PFSK-1 (cell line): Measurements from ENCODE around the gene CASKIN2.

Experiments
- FOXP2 ChIP-seq: optimal IDR thresholded peaks from 2 replicates; pipeline ENCODE3; 2011; ENCODE audit warnings: borderline replicate concordance, control low read depth, inconsistent platforms; ENCODE audit not compliant: insufficient read depth; ENCODE audit errors: extremely low read length, extremely low read depth
- POLR2AphosphoS5 ChIP-seq: IDR thresholded peaks from 2 replicates; pipeline ENCODE4 v1.6.1; 2012; ENCODE audit warnings: low read depth, mild to moderate bottlenecking, control low read depth, low read length, moderate library complexity
- REST ChIP-seq, 2 experiments: IDR thresholded peaks; 2 replicates each; pipeline versions ENCODE4 v1.6.1 to v1.8.0; 2011 to 2012; ENCODE audit warnings: low read depth in 2 of 2, low read length in 2 of 2, control low read depth in 1 of 2, inconsistent platforms in 1 of 2, mild to moderate bottlenecking in 1 of 2, moderate library complexity in 1 of 2; ENCODE audit not compliant: insufficient read depth in 1 of 2
- SIN3A ChIP-seq: IDR thresholded peaks from 2 replicates; pipeline ENCODE4 v1.6.1; 2012; ENCODE audit warnings: mild to moderate bottlenecking, low read length, moderate library complexity, borderline replicate concordance; ENCODE audit not compliant: insufficient read depth
- TAF1 ChIP-seq: IDR thresholded peaks from 2 replicates; pipeline ENCODE4 v1.6.1; 2012; ENCODE audit warnings: low read length, control low read depth, borderline replicate concordance; ENCODE audit not compliant: insufficient read depth

DNA sequence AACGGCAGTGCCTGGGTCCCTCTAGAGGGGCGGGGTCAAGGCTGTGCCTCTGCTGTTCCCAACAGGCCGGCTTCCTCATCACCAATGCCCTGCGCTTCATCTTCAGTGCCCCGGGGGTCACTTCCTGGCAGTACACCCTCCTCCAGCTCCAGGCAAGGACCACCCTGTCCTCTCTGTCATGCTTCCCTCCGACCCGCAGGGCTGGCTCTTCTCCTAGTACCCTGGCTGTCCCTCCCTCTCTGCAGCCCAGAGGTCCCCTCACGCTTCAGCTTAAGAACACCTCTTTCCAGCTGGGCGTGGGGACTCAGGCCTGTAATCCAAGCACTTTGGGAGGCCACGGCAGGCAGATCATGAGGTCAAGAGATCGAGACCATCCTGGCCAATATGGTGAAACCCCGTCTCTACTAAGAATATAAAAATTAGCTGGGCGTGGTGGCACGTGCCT is 25.8 kb downstream of the CASKIN2 start:
- no peak for TF ChIP-seq TAF1
- no peak for TF ChIP-seq POLR2AphosphoS5
- TF ChIP-seq SIN3A: no peak
- TF ChIP-seq REST (IDR thresholded peaks at IDR 0.05; ENCODE audit: insufficient read depth in 1 of 2, low read depth in 2 of 2, low read length in 2 of 2): no peak
- no peak for TF ChIP-seq FOXP2
